SH-SY5Y (cell line): ENCODE data around the gene PTPN14.

ENCODE experiments used
- GATA2 ChIP-seq: IDR thresholded peaks from 2 replicates; pipeline ENCODE4 v1.6.1; 2011; ENCODE audit warnings: mild to moderate bottlenecking, low read depth, low read length
- GATA3 ChIP-seq: IDR thresholded peaks from 2 replicates; pipeline ENCODE4 v1.6.1; 2011; ENCODE audit warnings: low read depth, mild to moderate bottlenecking, low read length, moderate library complexity

DNA sequence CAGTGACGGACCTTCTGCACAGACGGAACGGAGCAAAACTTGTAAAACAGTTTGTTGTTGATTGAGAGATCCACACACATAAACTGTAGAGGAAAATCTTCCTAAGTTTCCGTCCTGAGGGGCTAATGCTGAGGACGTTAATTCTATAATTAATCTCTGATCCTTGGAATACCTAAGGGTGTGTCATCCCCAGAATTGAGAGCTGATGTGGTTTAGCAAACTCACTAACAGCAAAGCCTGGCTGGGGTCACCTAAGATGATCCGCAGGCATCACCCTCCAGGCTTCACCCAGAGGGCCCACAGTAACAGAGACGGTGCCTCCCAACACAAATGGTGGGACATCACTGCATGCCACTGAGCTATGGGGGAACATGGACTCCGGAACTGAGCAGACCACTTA is 172.9 kb downstream of the PTPN14 start:
- TF ChIP-seq GATA3 (no peak), GATA2 (no peak)
